K562 (cell line): ENCODE measurements around the gene INCA1. TPM values are rescaled to one million over a fixed set of nuclear protein-coding genes. Genes with fewer than 3 reads are reported as not detected.

Experiments
- ATAC-seq: fragments of 200-7000 bp; cut with Tn5 transposase; 3 replicates; pipeline ENCODE4 v1.9.1; 2020; ENCODE audit warnings: moderate library complexity
- BruUV-seq: library from RNA; stranded (reverse); fragments of 400-500 nt; replicated peaks from 2 replicates; lab custom pipeline; 2021; lab: Mats Ljungman, UMichigan
- CTCF ChIA-PET: fragments of 300-600 bp; formaldehyde crosslinking; extraction: SDS; loops from one replicate; lab custom pipeline; 2021; ENCODE audit warnings: low intra/inter-chr PET ratio; lab: Yijun Ruan, JAX
- POLR2A ChIA-PET: fragments of 300-600, 350-650 bp; sonication (Branson Sonifier 250); formaldehyde crosslinking; extraction: SDS; loops from one replicate; lab custom pipeline; 2021; ENCODE audit warnings: antibody characterized with exemption, inconsistent platforms; lab: Yijun Ruan, JAX
- DNase-seq, 4 experiments: peaks; one replicate each; pipeline versions ENCODE4 v3.0.0 to v3.0.0-alpha.2; 2011 to 2018; ENCODE audit warnings: low spot score in 3 of 4, mixed read lengths in 3 of 4; ENCODE audit errors: extremely low read depth in 1 of 4
- FAIRE-seq: peaks from 2 replicates; lab custom pipeline; 2011; peaks lifted over from hg19 to GRCh38; lab: Jason Lieb, UNC
- H2AFZ ChIP-seq: 2 replicates; pipeline ENCODE4 v1.6.0; 2011; ENCODE audit warnings: low read depth, low read length, control low read depth, inconsistent platforms
- H3K27ac ChIP-seq: fragments of 200-600 bp; 3 replicates; pipeline ENCODE4 v1.8.0; 2011; ENCODE audit warnings: low read depth, mild to moderate bottlenecking, control low read depth, inconsistent platforms, low read length, moderate library complexity, mixed read lengths; ENCODE audit errors: extremely low read depth
- H3K27me3 ChIP-seq, 2 experiments: fragments of 300-600 bp in 1 of 2; 2 replicates in 1 of 2; 3 replicates in 1 of 2; pipeline versions ENCODE4 v1.6.0 to v1.8.0; 2011; ENCODE audit warnings: inconsistent platforms in 2 of 2, low read length in 2 of 2, mild to moderate bottlenecking in 1 of 2, mixed read lengths in 1 of 2, moderate library complexity in 1 of 2; ENCODE audit not compliant: control insufficient read depth in 2 of 2, insufficient read depth in 2 of 2
- H3K36me3 ChIP-seq: fragments of 300-600 bp; 3 replicates; pipeline ENCODE4 v1.8.0; 2011; ENCODE audit warnings: mild to moderate bottlenecking, low read length, inconsistent platforms; ENCODE audit not compliant: control insufficient read depth, insufficient read depth
- H3K4me1 ChIP-seq, 2 experiments: fragments of 200-600 bp in 1 of 2; replicated peaks in 1 of 2; 2 replicates in 1 of 2; 3 replicates in 1 of 2; pipeline versions ENCODE4 v1.5.1 to v1.8.0; 2011; ENCODE audit warnings: inconsistent platforms in 2 of 2, low read length in 2 of 2, mild to moderate bottlenecking in 1 of 2, mixed read lengths in 1 of 2, moderate library complexity in 1 of 2; ENCODE audit not compliant: control insufficient read depth in 2 of 2, insufficient read depth in 2 of 2
- H3K4me2 ChIP-seq: 2 replicates; pipeline ENCODE4 v1.6.1; 2011; ENCODE audit warnings: low read length, control low read depth, inconsistent platforms, mixed read lengths; ENCODE audit not compliant: insufficient read depth
- H3K4me3 ChIP-seq: fragments of 200-600 bp; sonication (generic), shearing (Covaris generic); 2 replicates; pipeline ENCODE4 v1.5.1; 2016; ENCODE audit warnings: control low read depth, inconsistent platforms
- H3K79me2 ChIP-seq: fragments of 200-600 bp; 3 replicates; pipeline ENCODE4 v1.8.0; 2011; ENCODE audit warnings: low read length, inconsistent platforms; ENCODE audit not compliant: control insufficient read depth, insufficient read depth
- H3K9ac ChIP-seq, 2 experiments: 2 replicates each; pipeline versions ENCODE4 v1.6.0 to v1.6.1; 2011; ENCODE audit warnings: low read depth in 2 of 2, low read length in 2 of 2, control low read depth in 1 of 2, inconsistent platforms in 1 of 2, mild to moderate bottlenecking in 1 of 2, mixed read lengths in 1 of 2; ENCODE audit not compliant: insufficient read depth in 1 of 2
- H3K9me1 ChIP-seq: one replicate; pipeline ENCODE4 v1.6.0; 2011; ENCODE audit warnings: inconsistent platforms, mild to moderate bottlenecking, low read length, moderate library complexity; ENCODE audit not compliant: control insufficient read depth, insufficient read depth
- H3K9me3 ChIP-seq: replicated peaks from 2 replicates; pipeline ENCODE4 v1.5.1; 2011; ENCODE audit warnings: low read depth, low read length, inconsistent platforms; ENCODE audit not compliant: control insufficient read depth, insufficient read depth
- H4K20me1 ChIP-seq: replicated peaks from 2 replicates; pipeline ENCODE4 v1.6.1; 2011; ENCODE audit warnings: low read length, inconsistent platforms, mixed read lengths; ENCODE audit not compliant: control insufficient read depth, insufficient read depth
- BCL6 ChIP-seq: fragments of 250-450 bp; sonication (Bioruptor Pico); IDR thresholded peaks from 2 replicates; pipeline ENCODE4 v1.4.0; 2020
- CREM ChIP-seq: IDR thresholded peaks from 2 replicates; pipeline ENCODE4 v1.6.1; 2014; ENCODE audit warnings: antibody characterized with exemption, low read depth
- CTBP1 ChIP-seq: fragments of 450-650 bp; IDR thresholded peaks from 2 replicates; pipeline ENCODE4 v1.6.1; 2016; ENCODE audit warnings: borderline replicate concordance
- GABPB1 ChIP-seq: sonication (generic); formaldehyde crosslinking; IDR thresholded peaks from 2 replicates; pipeline ENCODE4 v1.8.0; 2022; ENCODE audit warnings: mild to moderate bottlenecking, missing genetic modification reagents
- HNRNPK ChIP-seq: fragments of 200-400 bp; formaldehyde crosslinking; IDR thresholded peaks from one replicate; pipeline ENCODE4 v1.6.1; 2018; ENCODE audit warnings: mild to moderate bottlenecking, low read depth, low read length; ENCODE audit not compliant: poor library complexity, severe bottlenecking
- KLF13 ChIP-seq: fragments of 450-650 bp; IDR thresholded peaks from 2 replicates; pipeline ENCODE4 v1.6.1; 2016; ENCODE audit warnings: missing genetic modification characterization, low read depth, mild to moderate bottlenecking, missing compliant biosample characterization, moderate library complexity, borderline replicate concordance
- MAFK ChIP-seq: IDR thresholded peaks from 2 replicates; pipeline ENCODE4 v1.6.1; 2011; ENCODE audit warnings: low read length, improper control_type of control experiment
- MYC ChIP-seq, 2 experiments: fragments of 250-450 bp in 1 of 2; sonication (Bioruptor Pico) in 1 of 2; IDR thresholded peaks; 2 replicates each; pipeline versions ENCODE4 v1.5.1 to v1.6.1; 2012 to 2021; ENCODE audit warnings: low read depth in 2 of 2, borderline replicate concordance in 1 of 2, improper control_type of control experiment in 1 of 2, low read length in 1 of 2, mild to moderate bottlenecking in 1 of 2, moderate library complexity in 1 of 2
- NFXL1 ChIP-seq: fragments of 450-650 bp; formaldehyde crosslinking; IDR thresholded peaks from 2 replicates; pipeline ENCODE4 v1.4.0; 2021; ENCODE audit warnings: mild to moderate bottlenecking
- SAFB2 ChIP-seq: fragments of 200-400 bp; formaldehyde crosslinking; IDR thresholded peaks from 2 replicates; pipeline ENCODE4 v1.6.1; 2018; ENCODE audit warnings: borderline replicate concordance, low read length, low read depth, moderate library complexity; ENCODE audit not compliant: severe bottlenecking
- YBX1 ChIP-seq: fragments of 450-650 bp; IDR thresholded peaks from 2 replicates; pipeline ENCODE4 v1.7.1; 2016; ENCODE audit warnings: mild to moderate bottlenecking
- ZC3H4 ChIP-seq: sonication (generic); formaldehyde crosslinking; IDR thresholded peaks from 2 replicates; pipeline ENCODE4 v1.9.0; 2021; ENCODE audit warnings: missing genetic modification reagents, borderline replicate concordance
- ZNF431 ChIP-seq: sonication (generic); formaldehyde crosslinking; IDR thresholded peaks from 2 replicates; pipeline ENCODE4 v1.8.0; 2022; ENCODE audit warnings: mild to moderate bottlenecking, missing genetic modification reagents
- WGBS: fragments of 100-300 bp; shearing (Covaris generic); methylation state at CpG from one replicate; pipeline ENCODE4 v1.1.6; 2016; ENCODE audit warnings: low coverage, mixed read lengths; ENCODE audit not compliant: insufficient coverage; ENCODE audit errors: missing lambda C conversion rate; 5-methylcytosine and 5-hydroxymethylcytosine counted together
- in situ Hi-C: fragments of 300-500 bp; cut with MboI; formaldehyde crosslinking; loops from 4 replicates; pipeline ENCODE4 v1.15.0; 2018; ENCODE audit warnings: inconsistent platforms, mixed read lengths
- intact Hi-C: fragments of 100-400 bp; cut with micrococcal nuclease; formaldehyde crosslinking; loops from 2 replicates; pipeline ENCODE4 v1.14.2; 2022
- polyA plus RNA-seq, 8 experiments: library from polyadenylated mRNA; depleted of rRNA in 4 of 8; stranded (reverse) in 5 of 8; unstranded in 3 of 8; fragments of >200 nt; fragmentation: Nextera tagmentation in 2 of 8; fragmentation: Illumina TruSeq in 1 of 8; extraction: Ambion mirVana in 2 of 8; extraction: Trizol in 1 of 8; gene quantifications; 2 replicates each; pipeline versions ENCODE4 v1.2.1 to v1.2.3, GENCODE V29; 2011 to 2014; ENCODE audit warnings: inconsistent platforms in 1 of 8, missing spikeins in 1 of 8
- total RNA-seq, 7 experiments: library from RNA; depleted of rRNA in 6 of 7; stranded (reverse); fragments of >200 nt in 6 of 7; fragmentation: Illumina TruSeq in 2 of 7; extraction: Trizol in 2 of 7; gene quantifications; 2 replicates each; pipeline versions ENCODE4 v1.2.1 to v1.2.3, GENCODE V29; 2011 to 2021; ENCODE audit warnings: low replicate concordance in 1 of 7
- TF ChIP-seq, protein P1 (sequence below): fragments of 200-400 bp; formaldehyde crosslinking; IDR thresholded peaks from 2 replicates; pipeline ENCODE4 v1.6.1; 2017; ENCODE audit warnings: mild to moderate bottlenecking, low read depth, low read length, moderate library complexity
- TF ChIP-seq, protein P2 (sequence below), 2 experiments: IDR thresholded peaks; 2 replicates each; pipeline ENCODE4 v1.6.1; 2012; ENCODE audit warnings: improper control_type of control experiment in 2 of 2, low read depth in 2 of 2, low read length in 2 of 2, borderline replicate concordance in 1 of 2

INCA1 gene
- total and polyA plus RNA-seq, 9 of the 15 experiments (the other 6 are each of a cell fraction or from before 2014, with no cell fraction given) = 0.08 to 0.50 (median 0.13) TPM; not detected in 4

DNA sequence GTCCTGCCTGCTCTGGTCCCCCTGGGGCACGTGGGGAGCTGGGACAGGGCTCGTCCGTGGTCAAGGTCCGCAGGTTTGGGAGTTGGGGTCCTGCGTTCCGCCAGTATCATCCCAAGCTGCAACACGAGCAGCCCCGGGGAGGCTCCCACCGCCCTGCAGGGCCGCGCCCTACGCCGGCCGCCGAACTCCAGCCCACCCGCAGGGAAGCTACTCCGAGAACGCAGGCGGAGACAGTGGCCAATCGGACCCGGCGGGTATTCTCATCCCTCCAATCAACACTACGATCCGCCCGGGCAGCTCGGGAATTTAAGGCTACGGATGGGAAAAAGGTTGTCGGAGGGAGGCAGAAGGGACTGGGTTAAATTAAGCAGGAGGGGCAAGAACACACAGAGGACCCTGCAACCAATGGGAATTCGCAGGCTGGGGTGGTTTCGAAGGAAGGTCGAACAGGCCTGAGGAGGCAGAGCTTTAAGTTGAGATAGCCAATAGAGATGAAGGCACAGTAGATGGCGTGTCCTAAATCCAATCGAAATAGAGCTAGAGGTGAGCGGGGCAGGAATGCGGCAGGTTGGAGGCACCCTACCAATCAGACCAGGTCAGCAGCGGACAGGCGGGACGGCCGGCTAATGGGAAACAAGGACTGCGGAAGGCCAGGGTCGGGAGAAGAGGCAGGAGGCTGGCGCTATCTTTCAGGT, 30.3 kb downstream of the INCA1 start:
- DNase-seq (peak; percentile 80 to 97 (median 90)), ATAC-seq (peak; percentile 95), FAIRE-seq (peak; percentile 98)
- H3K9me1 ChIP-seq = no peaks in the 10 kb centered on the region
- ChIA-PET CTCF (no interaction called here), POLR2A (interaction anchor here (1.0 to 3.2 kb wide), 12 partner anchors 8 to 59 kb away, joined by 3 to 38 read pairs (median 5); partner anchors contain the start of genes ENO3, PFN1 and RNF167)
- H3K4me3 ChIP-seq = peak overlapping the region; percentile 70
- H3K4me1 ChIP-seq = peaks cover 22 to 23% of the 10 kb centered on the region in 2 experiments
- no peaks in the 10 kb centered on the region for H4K20me1 ChIP-seq
- no peaks in the 10 kb centered on the region for H3K9me3 ChIP-seq
- H3K27me3 ChIP-seq = no peaks in the 10 kb centered on the region
- TSS peak; percentile 74 for BruUV-seq
- H3K36me3 ChIP-seq = peaks cover 37% of the 10 kb centered on the region; the same call in 2 of the 3 replicates
- H2AFZ ChIP-seq = peak overlapping the region; percentile 87
- H3K4me2 ChIP-seq = peak overlapping the region; percentile 89
- intact Hi-C loops = loop anchor here (1.0 to 10.0 kb wide), 3 partner anchors 16 to 62 kb away; partner anchors contain the start of genes CHRNE and ENO3
- H3K9ac ChIP-seq = peak overlapping the region; percentile 89 to 94
- whole genome bisulfite sequencing = 2% methylated on average over 21 of the region's 42 CpGs
- H3K79me2 ChIP-seq = peaks cover 26% of the 10 kb centered on the region
- H3K27ac ChIP-seq = peak overlapping the region; percentile 95
- in situ Hi-C loops = no loop called here
- TF ChIP-seq YBX1 = no peak
- no peak for TF ChIP-seq MAFK
- TF ChIP-seq NFXL1 (CRISPR knock-in tag) = no peak
- no peak for TF ChIP-seq BCL6
- TF ChIP-seq KLF13 (tag) = no peak
- no peak for TF ChIP-seq SAFB2
- TF ChIP-seq, protein P1, sequence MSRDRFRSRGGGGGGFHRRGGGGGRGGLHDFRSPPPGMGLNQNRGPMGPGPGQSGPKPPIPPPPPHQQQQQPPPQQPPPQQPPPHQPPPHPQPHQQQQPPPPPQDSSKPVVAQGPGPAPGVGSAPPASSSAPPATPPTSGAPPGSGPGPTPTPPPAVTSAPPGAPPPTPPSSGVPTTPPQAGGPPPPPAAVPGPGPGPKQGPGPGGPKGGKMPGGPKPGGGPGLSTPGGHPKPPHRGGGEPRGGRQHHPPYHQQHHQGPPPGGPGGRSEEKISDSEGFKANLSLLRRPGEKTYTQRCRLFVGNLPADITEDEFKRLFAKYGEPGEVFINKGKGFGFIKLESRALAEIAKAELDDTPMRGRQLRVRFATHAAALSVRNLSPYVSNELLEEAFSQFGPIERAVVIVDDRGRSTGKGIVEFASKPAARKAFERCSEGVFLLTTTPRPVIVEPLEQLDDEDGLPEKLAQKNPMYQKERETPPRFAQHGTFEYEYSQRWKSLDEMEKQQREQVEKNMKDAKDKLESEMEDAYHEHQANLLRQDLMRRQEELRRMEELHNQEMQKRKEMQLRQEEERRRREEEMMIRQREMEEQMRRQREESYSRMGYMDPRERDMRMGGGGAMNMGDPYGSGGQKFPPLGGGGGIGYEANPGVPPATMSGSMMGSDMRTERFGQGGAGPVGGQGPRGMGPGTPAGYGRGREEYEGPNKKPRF = no peak
- peak; percentile 54 for TF ChIP-seq GABPB1
- TF ChIP-seq CREM = peak; percentile 65
- no peak for TF ChIP-seq ZC3H4 (CRISPR knock-in tag)
- TF ChIP-seq MYC (IDR thresholded peaks at IDR 0.05; ENCODE audit: low read depth, low read length) = no peak
- 0 out of 2 replicates have a peak, but pooled peaks have one; percentile 65 for TF ChIP-seq MYC (CRISPR knock-in tag; IDR thresholded peaks at IDR 0.05; ENCODE audit: borderline replicate concordance, low read depth)
- TF ChIP-seq ZNF431 (CRISPR knock-in tag) = 0 out of 2 replicates have a peak, but pooled peaks have one; percentile 27
- no peak for TF ChIP-seq HNRNPK
- no peak for TF ChIP-seq CTBP1
- TF ChIP-seq, protein P2, sequence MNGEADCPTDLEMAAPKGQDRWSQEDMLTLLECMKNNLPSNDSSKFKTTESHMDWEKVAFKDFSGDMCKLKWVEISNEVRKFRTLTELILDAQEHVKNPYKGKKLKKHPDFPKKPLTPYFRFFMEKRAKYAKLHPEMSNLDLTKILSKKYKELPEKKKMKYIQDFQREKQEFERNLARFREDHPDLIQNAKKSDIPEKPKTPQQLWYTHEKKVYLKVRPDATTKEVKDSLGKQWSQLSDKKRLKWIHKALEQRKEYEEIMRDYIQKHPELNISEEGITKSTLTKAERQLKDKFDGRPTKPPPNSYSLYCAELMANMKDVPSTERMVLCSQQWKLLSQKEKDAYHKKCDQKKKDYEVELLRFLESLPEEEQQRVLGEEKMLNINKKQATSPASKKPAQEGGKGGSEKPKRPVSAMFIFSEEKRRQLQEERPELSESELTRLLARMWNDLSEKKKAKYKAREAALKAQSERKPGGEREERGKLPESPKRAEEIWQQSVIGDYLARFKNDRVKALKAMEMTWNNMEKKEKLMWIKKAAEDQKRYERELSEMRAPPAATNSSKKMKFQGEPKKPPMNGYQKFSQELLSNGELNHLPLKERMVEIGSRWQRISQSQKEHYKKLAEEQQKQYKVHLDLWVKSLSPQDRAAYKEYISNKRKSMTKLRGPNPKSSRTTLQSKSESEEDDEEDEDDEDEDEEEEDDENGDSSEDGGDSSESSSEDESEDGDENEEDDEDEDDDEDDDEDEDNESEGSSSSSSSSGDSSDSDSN (IDR thresholded peaks at IDR 0.05; ENCODE audit: borderline replicate concordance in 1 of 2, low read depth in 2 of 2, low read length in 2 of 2) = peak in 1 of 2 experiments; percentile 38; a peak in 2 of 4 replicates
